HG03060 (cell line): ENCODE results near the gene MAML2.

ENCODE experiments used
- ATAC-seq: cut with Tn5 transposase; IDR thresholded peaks from one replicate; pipeline ENCODE4 v1.9.1; 2021; ENCODE audit warnings: low read depth, moderate number of reproducible peaks; ENCODE audit not compliant: unreplicated experiment

The MAML2 gene

DNA sequence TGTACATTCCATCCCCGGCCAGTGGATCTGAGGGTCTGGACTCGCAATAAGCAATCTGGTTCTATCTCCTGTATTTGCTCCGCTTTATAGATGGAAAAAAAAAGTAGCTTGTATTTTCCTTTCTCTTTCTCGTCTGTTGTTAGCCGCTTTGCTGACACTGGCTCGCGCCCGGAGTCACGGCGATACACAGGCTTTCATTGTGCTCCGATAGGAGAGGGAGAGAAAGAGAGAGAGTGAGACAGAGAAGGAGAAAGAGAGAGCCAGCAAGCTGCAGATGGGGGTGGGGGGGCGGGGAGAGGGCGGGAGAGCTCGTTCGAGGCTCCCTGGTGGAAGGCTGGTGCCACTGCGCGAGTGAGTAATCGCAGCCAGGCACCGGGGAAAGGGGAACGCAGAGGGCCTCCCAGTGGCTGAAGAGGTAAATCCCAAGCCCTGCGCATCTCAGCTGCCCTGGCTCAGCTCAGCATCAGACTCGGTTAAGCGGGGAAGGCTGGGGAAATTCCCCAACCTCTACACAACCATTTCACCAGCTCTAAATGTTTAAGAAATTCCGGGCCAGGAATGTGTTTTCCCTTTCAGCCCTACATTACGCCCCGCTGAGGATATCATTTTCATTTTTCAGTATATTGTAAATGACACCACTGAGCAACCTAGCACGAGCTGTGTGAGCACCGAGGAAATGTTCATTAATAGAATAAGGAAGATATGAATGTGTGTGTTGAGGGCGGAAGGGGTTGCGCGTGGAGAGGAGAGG lies at the start of gene MAML2:
MAML2 (minus strand) TSS at position 235 of the 751 bp plus-strand sequence. CDS start 1,300 bp downstream, outside the sequence.
- peak; percentile 69 for ATAC-seq

DNA sequence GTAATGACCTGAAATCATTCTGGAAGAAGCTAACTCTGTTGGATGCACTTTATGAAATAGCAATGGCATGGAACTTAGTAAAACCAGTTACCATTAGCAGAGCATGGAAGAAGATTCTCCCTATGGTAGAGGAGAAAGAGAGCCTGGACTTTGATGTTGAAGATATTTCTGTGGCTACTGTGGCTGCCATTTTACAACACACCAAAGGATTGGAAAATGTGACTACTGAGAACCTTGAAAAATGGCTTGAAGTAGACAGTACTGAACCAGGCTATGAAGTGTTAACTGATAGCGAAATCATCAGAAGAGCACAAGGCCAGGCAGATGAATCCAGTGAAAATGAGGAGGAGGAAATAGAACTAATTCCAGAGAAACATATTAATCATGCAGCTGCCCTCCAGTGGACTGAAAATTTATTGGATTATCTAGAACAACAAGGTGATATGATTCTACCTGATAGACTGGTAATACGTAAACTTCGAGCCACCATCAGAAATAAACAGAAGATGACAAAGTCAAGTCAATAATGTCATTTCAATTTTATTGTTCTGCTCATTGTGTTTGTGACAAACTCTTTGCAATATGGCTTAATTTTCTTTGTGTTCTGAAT lies 48.8 kb upstream of the MAML2 start:
- no peak for ATAC-seq

DNA sequence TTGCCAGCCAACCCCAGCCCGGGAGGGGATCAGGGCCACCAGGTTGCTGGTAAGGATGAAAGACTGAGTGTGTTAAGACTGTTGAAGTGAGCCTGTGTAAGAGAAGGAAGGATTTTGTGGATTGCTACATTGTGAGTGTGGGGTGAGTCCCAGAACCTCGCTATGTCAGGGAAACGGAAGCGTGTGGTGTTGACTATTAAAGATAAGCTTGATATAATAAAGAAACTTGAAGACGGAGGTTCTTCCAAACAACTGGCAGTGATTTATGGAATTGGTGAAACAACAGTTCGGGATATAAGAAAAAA lies 47.4 kb upstream of the MAML2 start:
- ATAC-seq = no peak

DNA sequence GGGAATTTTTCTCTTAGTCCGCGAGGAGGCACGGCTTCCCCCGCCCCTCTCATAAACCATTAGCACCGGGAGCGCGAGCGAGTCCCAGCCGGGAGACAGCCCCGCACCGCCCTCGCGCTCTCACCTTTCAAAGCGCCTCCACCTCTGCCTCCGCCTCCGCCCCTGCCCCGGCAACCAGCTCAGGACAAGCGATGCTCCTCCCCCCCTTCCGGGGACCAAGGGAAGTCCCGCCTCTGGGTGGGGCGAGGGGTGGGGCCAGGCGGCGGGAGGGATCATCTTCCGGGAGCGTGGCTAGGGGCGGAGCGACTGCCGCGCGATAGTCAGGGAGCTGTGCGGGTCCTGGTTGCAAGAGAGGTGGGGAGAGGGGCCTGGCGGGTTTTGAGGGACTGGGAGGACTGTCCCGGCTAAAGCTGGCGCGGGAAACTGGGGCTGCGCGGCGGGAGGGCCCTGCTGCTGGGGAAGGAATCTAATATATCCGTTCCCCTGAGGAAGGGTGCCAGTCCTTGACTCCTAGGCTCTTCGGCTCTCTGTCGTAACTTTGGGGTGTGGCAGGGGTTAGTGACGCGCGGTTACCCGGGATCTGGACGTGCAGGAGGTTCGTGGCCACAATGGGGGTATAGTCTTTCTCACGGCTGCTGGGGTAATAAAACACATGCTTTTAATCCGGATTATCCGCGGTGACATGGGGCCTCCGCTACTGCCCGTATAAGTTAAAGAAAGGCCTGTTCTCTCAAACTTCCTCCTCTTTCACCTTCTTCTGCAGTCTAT lies 46.9 kb upstream of the MAML2 start, which contains the start of the genes CCDC82 and JRKL:
CCDC82 (minus strand) TSS at position 193 of the 768 bp plus-strand sequence. CDS start 5,165 bp downstream, outside the sequence.
JRKL (plus strand) TSS at position 294 of the 768 bp plus-strand sequence. CDS start 637 bp downstream, outside the sequence.
- peak; percentile 81 for ATAC-seq

DNA sequence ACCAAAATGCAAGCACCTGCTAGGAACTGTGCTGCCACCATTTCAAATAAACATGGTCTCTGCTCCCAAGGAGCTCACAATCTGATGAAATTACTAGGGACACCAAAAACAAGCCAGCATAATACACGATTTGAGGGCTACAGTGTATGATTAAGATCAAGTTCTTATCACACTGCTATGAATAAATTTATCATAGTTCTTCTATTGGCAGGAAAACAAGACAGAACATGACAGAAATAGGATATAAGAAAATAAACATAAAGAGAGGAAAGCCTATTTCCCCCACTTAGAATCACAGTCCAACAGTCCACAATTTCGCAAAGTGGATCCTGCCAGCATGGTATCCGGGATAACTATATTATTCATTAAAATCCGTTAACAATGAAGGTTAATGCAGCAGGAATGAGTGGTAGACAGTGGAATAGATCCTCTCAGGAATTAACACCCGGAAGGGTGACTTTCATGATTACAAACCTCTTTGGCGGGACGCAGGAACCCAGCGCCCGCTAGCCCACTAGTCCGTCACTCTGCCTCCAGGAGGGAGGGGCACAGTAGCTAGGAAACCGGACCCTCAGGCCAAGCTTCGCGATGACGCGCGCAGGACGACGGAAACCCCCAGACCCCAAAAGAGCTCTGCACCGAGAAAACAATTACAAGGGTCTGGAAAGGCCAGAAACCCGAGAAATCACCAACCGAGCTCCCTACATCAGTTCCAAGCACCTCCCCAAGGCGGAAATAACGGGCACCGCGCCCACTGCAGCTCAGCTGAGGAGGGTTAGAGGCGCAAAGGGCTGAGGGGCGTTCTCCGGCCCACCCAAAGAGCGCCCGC lies 46.1 kb upstream of the MAML2 start:
- peak; percentile 34 for ATAC-seq

DNA sequence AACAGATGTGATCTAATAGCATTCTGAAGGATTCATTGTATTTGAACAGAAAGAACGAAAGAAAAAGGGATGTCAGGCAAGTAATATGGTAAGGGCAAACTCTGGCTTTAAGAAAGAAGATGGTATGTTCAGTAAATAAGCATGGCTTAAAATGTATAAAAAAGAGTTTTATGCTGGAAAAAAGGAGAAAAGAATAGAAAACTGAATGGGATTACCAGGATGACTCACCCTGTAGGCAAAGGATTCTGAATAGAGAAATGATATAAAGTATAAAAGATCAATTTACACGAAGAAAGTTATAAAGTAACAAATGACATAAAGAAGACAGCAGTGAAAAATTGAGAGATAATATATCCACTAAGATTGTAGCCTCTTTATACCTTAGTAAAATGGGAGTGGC lies 42.2 kb upstream of the MAML2 start:
- ATAC-seq = no peak

DNA sequence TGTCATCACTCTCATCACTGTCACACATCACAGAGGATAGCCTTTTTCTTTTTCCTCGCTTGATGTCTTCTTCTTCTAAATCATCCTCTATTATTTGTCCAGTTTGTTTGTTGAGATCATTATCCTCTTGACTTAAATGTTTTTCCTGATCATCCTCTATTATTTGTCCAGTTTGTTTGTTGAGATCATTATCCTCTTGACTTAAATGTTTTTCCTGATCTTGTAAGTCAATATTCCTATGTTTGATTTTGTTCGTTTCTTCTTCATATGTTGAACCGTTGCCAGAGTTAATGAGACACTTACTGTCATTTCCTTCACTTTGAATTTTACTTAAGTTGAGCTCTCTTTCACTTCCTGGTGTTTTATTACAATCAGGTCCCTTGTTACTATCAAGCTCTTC lies 41.2 kb upstream of the MAML2 start:
- ATAC-seq = no peak

DNA sequence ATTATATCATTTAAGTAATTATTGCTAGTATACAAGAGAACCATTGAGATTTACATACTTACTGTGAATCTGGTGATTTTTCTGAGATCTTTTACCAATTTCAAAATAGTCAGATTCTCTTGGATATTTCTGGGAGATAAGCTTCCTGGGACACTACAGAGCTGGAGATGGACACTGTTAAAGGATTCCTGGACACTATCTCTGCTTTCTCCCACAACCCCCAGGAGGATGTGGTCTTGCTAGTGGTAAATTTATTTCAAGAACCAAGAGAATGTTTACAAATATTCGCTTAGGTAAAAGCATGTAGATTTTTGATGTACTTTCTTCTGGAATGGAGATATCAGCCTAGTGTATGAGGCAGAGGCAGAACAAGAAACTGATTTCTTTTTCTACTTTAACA lies 33.8 kb upstream of the MAML2 start:
- ATAC-seq = no peak

DNA sequence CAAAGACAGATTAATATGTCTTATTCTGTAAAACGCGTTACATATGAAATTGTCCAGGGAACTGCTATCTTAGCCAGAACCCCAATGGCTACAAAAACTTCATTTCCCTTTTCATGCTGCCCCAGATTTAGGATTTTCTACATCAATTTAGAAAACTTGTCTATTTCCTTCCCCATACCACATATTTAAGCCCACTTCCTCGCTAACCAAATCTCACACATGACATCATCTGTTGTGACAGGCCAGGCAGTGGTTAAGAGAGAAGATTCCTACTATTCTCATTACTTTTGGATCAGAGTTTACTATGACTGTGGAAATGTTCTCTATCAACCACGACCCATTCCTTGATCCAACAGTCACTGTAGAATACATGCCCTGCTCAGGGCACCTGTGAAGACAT lies 30.8 kb upstream of the MAML2 start:
- no peak for ATAC-seq

DNA sequence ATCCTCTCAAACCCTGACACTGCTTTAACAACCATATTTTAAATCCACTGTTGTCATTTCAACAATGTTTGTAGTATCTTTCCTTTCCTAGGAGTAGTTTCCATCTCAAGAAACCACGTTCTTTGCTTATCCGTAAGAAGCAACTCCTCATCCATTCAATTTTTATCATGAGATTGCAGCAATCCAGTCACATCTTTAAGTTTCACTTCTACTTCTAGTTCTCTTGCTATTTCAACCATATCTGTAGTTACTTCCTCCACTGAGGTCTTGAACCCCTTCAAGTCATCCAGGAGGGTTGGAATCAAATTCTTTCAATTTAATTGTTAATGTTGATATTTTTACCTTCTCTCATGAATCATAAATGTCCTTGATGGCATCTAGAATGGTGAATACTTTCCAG lies 24.3 kb upstream of the MAML2 start:
- no peak for ATAC-seq

DNA sequence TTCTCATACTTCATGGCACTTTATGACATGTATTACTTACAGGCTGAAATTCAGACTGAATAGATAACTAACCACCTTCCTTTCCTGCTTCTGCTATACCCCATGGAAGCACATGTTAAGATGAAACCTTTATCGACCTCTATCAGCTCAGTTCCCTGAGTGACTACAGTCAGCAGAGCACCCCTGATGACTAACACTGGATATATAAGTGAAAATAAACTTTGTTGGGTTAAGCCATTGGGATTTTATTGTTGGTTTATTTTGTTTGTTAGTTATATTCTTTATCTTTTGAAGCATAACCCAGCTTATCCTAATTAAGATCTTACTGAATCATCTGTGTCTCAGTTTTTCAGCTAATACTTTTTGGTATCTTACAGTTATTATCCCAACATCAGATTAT lies 23.0 kb upstream of the MAML2 start:
- ATAC-seq = no peak

DNA sequence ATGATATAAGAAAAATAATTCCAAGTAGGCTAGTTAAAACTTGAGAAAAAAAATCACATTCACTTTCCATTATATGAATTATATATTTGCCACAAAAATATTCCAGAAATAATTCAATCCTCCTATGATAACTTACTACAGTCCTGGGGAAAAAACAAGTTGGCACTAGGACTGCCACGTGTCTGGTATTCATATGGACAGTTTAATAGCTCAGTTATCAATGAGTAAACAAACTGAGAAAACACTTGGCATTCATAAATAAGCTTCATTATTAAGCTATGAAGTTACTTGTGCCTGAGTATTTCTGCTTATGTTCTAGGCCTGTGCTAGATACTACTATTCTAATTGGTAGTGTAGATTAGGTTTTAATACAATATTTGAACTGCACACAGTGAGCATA lies 22.5 kb upstream of the MAML2 start:
- no peak for ATAC-seq

DNA sequence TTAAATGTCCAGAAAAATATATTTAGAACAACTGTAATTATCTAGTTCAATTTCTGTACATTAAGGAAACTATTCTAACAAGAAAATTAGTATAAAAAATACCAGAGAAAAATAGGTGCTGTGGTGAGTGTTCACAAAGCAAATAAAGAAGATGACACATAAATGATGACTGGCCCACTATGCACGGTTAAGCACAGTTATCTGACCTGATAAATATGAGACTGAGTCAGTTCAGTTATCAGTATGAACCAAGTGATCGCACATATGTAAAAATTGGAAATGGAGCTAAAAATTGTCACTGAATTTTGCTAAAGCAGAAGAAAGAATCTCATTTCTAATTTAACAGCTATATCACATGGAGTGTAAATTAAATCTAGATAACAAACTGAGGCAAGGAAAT lies 18.8 kb upstream of the MAML2 start:
- ATAC-seq = no peak

DNA sequence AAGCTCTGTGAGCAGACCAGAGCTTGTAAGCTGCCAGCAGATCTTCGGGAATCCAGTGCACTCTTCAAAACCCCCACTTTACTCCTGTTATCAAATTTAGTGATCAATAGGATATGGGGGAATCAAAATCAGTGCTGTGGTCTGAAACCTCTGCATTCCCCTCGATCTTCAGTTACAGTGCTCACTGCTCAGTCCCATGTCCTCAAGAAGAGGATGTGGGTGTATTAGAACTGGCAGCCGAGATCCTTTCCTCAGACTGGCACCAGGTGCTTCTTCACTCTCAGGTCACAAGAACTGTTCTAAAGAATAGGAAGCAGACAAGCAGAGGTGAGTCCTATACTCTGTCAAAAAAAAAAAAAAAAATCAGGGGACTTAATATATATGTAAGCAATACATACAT lies 15.3 kb upstream of the MAML2 start:
- ATAC-seq = no peak

DNA sequence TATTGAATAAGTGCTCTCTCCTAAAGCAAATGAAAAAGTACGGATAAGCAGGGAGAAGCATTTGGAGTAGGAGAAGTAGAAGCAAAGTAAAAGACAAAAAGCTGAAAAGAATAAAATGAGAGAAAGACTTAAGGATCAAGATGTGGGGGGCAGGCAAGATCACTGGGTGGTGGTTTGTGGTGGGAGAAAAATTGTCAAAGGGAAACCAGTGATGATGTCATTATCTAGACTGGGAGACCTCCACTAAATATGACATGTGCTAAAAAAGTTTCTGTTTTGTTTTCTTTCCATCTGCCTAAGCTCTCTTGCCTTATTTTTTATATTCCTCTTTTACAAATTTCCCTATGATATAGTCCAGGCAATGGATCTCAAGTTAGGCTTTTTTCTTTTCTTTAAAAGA lies 14.8 kb upstream of the MAML2 start:
- no peak for ATAC-seq

DNA sequence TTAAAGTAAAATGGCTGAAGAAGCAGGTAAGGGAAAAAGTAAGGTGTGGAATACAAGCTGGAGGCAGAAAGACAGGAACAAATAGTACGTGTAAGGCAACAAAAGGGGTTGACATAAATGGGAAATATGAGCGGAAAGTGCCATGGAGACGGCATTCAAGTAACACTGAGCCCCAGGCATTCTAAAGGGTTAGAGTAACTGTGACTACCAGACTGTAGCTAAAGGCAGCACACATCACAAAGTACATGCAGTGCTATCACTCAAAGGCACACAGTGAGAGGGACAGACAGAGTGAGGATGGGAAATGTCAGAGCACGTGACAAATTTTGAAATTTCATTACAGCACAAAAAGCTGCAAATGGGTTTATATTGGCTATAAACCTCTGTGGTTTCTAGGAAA lies 13.9 kb upstream of the MAML2 start:
- no peak for ATAC-seq

DNA sequence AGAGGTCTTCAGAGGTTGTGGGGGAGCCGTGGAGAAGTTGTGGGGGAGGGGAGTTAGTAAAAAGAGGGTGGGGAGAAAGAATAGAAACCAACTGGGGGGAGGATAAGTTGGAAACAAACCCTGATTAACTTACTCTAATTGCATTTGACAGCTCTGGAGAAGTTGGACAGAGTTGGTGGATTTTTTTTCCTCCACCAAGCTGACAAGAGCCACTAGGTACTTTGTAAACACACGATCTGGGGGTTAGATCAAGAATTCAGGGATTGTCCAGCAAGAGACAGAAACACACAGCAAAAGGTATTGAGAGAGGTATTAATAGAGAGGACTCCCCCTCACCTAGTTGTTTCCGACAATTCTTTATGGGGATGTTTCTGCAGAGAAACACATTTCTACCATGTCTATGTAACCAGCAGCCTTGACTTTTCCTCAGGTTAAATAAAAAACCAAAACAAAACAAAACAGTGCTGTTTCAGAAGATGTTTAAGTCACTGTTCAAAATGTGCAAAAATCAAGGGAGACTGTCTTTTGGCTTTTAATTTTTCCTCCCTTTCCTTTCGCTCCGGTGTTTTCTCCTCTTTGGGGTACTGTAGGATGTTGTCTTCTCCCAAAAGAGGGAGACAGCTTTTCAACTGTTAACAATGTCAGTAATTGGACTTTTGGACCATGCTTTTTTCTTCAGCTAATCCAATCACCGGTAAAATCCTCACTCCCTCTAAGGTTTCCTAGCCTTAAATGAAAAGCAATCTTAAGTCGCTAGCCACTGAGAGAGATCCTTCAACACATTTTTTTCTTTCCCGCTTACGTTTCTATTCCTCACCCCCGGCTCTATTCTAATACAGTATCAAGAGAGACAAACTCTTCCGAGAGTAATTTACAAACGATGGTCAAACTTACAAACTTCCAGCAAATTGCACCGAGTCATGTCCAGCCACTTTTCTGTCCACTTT lies 708 bp downstream of the MAML2 start:
- no peak for ATAC-seq

DNA sequence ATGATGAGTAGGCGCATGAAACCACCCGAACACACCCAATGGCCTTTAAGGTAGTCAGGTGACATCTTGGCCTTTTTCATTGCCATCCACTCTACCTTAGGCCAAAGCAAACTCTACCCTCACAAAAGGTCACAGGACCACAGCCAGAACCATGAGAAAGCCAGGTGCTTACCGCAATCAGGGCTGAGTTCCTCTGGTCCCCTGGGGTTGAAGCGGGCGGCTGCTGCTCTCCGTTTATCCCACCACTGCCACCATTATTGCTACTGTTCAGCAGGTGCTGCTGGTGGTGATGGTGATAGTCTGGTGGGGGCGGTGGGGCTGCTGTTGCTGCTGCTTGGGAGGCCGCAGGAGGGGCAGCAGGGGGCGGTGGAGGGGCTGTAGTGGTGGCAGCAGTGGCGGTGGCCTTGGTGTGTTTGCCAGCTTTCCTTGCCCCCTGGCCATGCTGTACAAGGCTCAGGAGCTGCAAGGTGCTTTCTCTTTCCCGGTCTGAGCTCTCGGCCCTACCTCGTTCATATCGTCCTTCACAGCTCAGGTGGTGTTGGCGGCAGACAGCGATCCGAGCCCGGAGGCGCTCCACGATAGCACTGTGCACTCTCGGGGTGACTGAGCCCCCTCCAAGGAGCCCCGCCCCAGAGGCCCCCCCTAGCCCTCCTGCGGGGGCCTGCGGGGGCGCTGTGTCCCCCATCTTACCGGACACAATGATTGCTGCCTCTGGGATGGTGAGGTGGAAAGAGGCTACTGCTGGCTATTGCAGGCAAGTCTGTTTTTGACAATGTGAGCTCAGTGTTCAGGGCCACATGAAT lies 1.6 kb downstream of the MAML2 start:
- no peak for ATAC-seq

DNA sequence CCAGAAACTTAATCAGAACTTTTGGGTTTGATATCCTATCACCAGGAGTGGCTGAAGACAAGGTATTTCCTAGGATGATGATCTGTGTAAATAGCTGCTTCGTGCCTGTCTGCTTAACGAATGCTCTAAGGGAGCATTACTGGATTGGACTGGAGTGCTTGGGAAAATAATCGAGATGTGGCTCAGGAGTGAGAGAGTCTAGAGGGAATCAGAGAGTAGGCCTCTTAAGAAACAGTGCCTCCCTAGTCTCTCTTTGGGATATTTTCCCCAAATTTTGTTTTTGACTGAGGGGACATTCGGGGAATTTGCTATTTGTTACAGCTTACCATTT lies 2.5 kb downstream of the MAML2 start:
- ATAC-seq = no peak
